Effector memory CD4-positive, alpha-beta T cell (primary cell): ENCODE measurements around the gene PECR.

Source experiments
- DNase-seq, 3 donors: peaks; one replicate each; pipeline ENCODE4 v3.0.0-alpha.2; 2020
- H3K27ac ChIP-seq: 2 replicates; pipeline ENCODE4 v1.7.0; 2013; ENCODE audit warnings: mild to moderate bottlenecking, low read length, moderate library complexity; ENCODE audit not compliant: insufficient read depth, poor library complexity, severe bottlenecking
- H3K27me3 ChIP-seq: replicated peaks from 2 replicates; pipeline ENCODE4 v1.7.0; 2013; ENCODE audit warnings: mild to moderate bottlenecking, low read length; ENCODE audit not compliant: insufficient read depth, control insufficient read depth, poor library complexity, severe bottlenecking
- H3K36me3 ChIP-seq: 2 replicates; pipeline ENCODE4 v1.7.0; 2013; ENCODE audit warnings: mild to moderate bottlenecking, low read length, moderate library complexity; ENCODE audit not compliant: control insufficient read depth, insufficient read depth
- H3K4me1 ChIP-seq: 2 replicates; pipeline ENCODE4 v1.7.0; 2013; ENCODE audit warnings: low read length, mild to moderate bottlenecking; ENCODE audit not compliant: control insufficient read depth, insufficient read depth, poor library complexity, severe bottlenecking
- H3K4me3 ChIP-seq: 2 replicates; pipeline ENCODE4 v1.7.0; 2013; ENCODE audit warnings: low read length, low read depth, mild to moderate bottlenecking; ENCODE audit not compliant: insufficient read depth, poor library complexity, severe bottlenecking
- H3K9me3 ChIP-seq: 2 replicates; pipeline ENCODE4 v1.7.0; 2013; ENCODE audit warnings: mild to moderate bottlenecking, low read length, moderate library complexity; ENCODE audit not compliant: control insufficient read depth

Gene PECR

DNA sequence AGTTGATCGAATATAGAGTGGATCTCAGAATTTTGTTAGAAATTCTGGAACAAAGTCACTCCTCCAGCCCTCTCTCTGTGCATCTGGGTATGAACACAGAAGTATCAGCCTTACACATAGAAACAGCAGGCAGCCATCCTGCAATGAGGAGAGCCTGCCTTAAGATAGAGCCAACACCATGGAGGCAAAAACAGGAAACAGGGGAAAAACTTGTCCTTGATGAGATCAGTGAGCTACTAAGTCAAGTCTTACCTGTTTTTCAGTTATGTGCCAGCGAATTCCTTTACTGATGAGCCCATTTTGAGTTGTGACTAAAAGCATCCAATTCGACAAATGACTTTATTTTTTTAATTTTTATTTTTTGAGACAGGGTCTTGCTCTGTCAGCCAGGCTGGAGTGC, 41.7 kb downstream of the PECR start:
- Histone ChIP-seq H3K36me3 (peaks cover 32% of the 10 kb centered on the region), H3K4me3 (no peak overlapping the region), H3K4me1 (no peaks in the 10 kb centered on the region), H3K27ac (no peak overlapping the region), H3K9me3 (no peaks in the 10 kb centered on the region), H3K27me3 (no peaks in the 10 kb centered on the region)
- no peak for DNase-seq

DNA sequence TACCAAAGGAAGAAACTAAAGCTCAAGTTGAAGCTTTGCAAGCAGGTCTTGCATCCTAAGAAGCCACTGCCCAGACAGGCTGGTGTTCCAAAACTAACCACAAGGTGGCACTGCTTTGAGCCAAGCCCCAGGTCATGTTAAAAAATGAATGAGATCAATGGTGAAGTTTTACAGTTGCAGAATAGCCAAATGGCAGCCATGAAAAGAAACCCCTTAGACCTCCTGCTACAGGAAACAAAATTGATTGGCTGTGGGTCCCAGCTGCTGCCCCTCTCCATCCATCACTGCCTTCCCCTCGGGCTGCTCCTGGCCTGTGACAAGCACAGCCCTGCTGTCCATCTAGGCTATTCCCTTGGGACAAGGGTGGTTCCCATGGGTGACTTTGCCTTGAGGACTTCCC, 47.5 kb downstream of the PECR start:
- peak; percentile 34 to 60 (median 42) for DNase-seq
- no peaks in the 10 kb centered on the region for H3K9me3 ChIP-seq
- H3K4me1 ChIP-seq = no peaks in the 10 kb centered on the region
- peaks cover 16% of the 10 kb centered on the region for H3K36me3 ChIP-seq
- no peaks in the 10 kb centered on the region for H3K27me3 ChIP-seq
- H3K27ac ChIP-seq = no peak overlapping the region
- no peak overlapping the region for H3K4me3 ChIP-seq

DNA sequence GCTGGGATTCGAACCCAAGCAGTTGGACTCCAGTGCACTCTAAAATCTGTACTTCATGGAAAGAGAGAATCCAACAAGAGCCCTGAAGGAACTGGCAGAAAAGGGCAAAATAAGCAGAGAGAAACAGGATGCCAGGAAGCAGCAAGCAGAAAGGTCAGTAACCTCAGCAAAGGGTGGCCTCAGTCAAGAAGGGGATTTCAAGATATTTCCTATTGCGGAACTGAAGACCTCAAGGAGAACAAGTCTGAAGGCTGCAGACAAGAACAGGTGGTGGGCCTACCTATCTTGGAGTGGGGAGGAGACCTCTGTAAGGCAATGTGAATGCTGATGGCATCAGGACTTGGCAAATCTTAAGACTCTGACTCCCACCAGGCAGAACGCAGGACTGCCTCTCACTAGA, 48.2 kb downstream of the PECR start:
- H3K27ac ChIP-seq = no peak overlapping the region
- no peaks in the 10 kb centered on the region for H3K27me3 ChIP-seq
- H3K4me1 ChIP-seq = no peaks in the 10 kb centered on the region
- peaks cover 16% of the 10 kb centered on the region for H3K36me3 ChIP-seq
- no peaks in the 10 kb centered on the region for H3K9me3 ChIP-seq
- DNase-seq = no peak
- no peak overlapping the region for H3K4me3 ChIP-seq

DNA sequence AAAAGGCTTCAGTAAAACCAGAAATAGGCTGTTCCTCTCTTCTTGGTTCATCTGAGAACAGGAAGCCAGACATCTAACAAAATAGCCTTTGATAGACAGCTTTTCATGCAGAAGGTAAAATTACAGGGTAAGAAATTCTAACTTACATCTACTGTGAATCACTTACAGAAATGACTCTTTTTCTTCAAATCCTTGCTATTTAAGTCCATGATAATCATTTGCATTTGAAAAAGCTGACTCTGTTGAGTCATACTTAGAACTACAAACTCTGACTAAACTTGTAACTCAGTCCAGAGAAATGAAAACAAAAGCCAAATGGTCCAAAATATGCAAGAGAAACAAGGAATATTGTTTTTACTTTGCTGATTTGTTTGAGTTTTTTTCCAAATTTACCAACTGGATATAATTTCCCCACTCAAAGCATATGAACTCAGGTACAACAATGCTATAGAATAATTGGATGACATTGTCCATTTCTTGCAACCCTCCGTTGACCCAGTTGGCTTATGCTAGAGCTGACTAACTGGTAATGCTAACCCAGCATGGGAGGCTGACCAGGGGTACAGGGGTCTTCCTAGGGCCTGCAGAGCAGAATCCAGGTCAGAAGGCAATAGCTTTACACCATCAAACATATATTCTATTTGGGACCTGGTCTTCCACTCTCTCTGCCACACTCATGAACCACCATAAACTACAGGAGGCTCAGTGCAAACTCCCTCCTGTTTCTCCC, 49.5 kb downstream of the PECR start:
- DNase-seq = no peak
- no peaks in the 10 kb centered on the region for H3K4me1 ChIP-seq
- H3K4me3 ChIP-seq = no peak overlapping the region
- H3K27me3 ChIP-seq = no peaks in the 10 kb centered on the region
- peaks cover 10% of the 10 kb centered on the region for H3K36me3 ChIP-seq
- no peaks in the 10 kb centered on the region for H3K9me3 ChIP-seq
- no peak overlapping the region for H3K27ac ChIP-seq

DNA sequence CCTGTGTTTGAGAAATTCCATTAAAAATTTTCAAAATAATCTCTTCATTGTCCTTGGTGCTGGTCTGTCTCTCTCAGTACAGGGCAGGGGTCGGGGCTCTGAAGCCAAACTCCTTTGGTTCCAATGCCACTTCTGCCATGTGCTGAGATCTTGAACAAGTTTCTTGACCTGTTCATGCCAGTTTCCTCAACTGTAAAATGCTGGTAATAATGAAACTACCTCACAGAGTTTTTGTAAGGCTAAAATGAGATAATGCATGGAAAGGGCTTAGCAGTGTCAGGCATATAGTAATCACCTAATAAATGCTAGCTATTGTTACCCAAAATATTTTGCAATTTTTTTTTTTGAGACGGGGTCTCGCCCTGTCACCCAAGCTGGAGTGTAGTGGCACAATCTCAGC, 51.4 kb downstream of the PECR start:
- no peak overlapping the region for H3K27ac ChIP-seq
- H3K4me1 ChIP-seq = no peaks in the 10 kb centered on the region
- H3K9me3 ChIP-seq = no peaks in the 10 kb centered on the region
- no peak overlapping the region for H3K4me3 ChIP-seq
- H3K36me3 ChIP-seq = peaks cover 3% of the 10 kb centered on the region
- no peaks in the 10 kb centered on the region for H3K27me3 ChIP-seq
- DNase-seq = no peak

DNA sequence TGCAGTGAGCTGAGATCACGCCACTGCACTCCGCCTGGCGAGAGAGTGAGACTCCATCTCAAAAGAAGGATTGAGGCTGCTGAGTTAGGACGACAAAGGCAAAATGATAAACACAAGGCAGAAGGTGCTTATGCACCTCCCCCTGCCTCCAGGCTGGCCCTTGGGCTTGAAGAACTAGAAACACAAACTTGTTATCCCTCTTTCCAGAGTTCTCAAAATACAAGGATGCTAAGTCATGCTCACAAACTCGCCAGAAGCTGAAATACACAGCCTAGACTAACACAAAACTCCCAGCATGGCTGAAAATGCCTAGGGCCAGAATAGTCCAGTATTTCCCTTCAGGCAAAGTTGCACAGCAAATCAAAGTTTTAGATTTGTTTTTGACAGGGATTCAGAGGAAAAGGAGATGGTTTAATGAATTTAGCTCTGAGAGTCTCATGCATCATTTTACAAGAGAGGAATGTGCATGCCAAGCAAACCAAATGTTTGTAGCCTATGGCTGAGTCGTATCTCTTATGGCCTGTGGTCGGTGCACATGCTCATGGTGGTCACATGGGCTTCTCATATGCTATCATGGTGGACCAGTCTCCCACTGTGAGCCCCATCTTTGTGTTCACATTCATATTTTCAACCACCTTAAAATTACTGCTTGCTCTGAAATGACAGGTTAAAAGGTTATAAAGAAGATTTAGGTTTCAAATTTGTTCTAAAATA, 52.0 kb downstream of the PECR start:
- Histone ChIP-seq H3K9me3 (no peaks in the 10 kb centered on the region), H3K27me3 (no peaks in the 10 kb centered on the region), H3K27ac (no peak overlapping the region), H3K36me3 (peaks cover 3% of the 10 kb centered on the region), H3K4me1 (no peaks in the 10 kb centered on the region), H3K4me3 (no peak overlapping the region)
- no peak for DNase-seq

DNA sequence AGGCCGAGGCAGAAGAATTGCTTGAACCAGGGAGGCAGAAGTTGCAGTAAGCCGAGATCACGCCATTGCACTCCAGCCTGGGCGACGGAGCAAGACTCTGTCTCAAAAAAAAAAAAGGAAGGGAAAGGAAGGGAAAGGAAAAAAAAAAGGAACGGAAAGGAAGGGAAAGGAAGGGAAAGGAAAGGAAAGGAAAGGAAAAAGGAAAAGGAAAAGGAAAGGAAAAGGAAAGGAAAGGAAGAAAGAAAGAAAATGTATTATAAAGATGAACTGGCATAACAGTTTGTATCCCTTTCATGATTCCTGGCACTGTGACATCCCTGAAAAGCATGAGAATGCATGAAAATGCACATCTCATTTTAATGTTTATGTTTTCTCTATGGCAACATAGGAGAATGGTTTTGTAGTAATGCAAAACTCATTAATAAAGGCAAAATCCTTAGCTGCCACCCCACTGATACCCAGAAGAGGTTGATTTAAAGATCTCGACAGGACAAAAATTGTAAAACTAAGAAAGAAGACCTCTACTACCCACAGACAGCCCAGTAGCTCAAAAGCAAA, 56.8 kb downstream of the PECR start:
- Histone ChIP-seq H3K4me3 (no peak overlapping the region), H3K27ac (no peak overlapping the region), H3K4me1 (no peaks in the 10 kb centered on the region), H3K9me3 (no peaks in the 10 kb centered on the region), H3K36me3 (peaks cover 3% of the 10 kb centered on the region), H3K27me3 (no peaks in the 10 kb centered on the region)
- DNase-seq = no peak

DNA sequence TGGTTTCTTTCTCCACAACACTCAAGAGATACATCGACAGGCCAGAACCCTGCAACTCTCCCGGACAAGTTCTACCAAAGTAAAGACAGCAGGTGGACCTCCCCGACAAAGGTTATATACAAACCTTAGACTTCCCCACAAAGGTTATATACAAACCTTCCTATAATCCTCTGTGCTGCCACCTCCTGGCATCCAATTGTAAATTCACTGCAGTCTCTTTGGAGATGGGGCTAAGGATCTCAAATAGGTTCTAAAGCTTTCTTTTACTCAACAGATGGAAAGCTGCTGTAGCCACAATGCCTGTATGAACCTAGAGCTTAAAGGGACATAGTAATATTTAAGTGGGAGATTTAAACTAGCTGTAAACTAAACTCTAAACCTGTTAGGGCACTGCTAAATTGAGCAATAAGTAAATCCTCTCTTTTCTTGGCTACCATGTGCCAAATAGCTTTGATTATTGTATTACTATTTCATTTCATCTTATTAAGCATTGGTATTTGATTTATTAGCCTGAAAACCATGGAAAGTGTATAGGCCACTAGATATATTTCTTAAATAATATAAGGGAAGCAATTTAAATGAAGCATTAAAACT, 58.5 kb downstream of the PECR start:
- Histone ChIP-seq H3K36me3 (no peaks in the 10 kb centered on the region), H3K9me3 (no peaks in the 10 kb centered on the region), H3K27me3 (no peaks in the 10 kb centered on the region), H3K4me3 (no peak overlapping the region), H3K27ac (no peak overlapping the region), H3K4me1 (no peaks in the 10 kb centered on the region)
- peak in 1 of 3 donors; percentile 16 for DNase-seq

DNA sequence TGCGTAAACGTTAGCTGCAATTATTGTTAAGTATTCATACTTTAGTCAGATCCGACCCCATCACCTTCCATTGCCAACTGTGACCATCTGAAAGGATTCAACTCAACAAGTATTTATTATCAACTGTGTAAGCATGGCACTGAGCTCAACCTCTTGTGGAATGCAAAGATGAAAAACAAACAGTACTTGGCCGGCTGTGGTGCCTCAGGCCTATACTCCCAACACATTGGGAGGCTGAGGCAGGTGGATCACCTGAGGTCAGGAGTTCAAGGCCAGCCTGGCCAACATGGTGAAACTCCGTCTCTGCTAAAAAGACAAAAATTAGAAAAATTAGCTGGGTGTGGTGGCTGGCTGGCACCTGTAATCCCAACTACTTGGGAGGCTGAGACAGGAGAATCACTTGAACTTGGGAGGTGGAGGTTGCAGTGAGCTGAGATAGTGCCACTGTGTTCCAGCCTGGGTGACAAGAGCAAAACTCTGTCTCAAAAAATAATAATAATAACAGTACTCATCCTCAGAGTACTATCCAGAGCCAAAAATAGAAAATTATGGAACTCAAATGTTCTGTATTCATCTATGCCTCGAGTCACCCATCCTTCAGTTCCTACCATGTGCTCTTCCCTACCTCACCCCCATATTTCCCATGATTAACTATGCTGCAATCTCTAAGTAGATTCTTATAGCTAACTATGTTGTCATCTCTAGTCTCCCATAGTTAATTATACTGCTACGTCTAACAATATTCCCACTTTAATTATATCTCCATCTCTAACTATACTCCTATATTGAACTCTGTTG, 59.6 kb downstream of the PECR start:
- Histone ChIP-seq H3K36me3 (no peaks in the 10 kb centered on the region), H3K4me1 (peaks cover 8% of the 10 kb centered on the region), H3K27ac (no peak overlapping the region), H3K4me3 (no peak overlapping the region), H3K27me3 (no peaks in the 10 kb centered on the region), H3K9me3 (no peaks in the 10 kb centered on the region)
- DNase-seq = no peak
